Measurements from ENCODE around the gene CHD2. TPM values are rescaled to one million over a fixed set of nuclear protein-coding genes. Genes with fewer than 3 reads are reported as not detected.
A peak's percentile ranks its signal among the peaks of the same experiment; 100 is the strongest.

Gene CHD2
- total RNA-seq, 1 experiment from 2014 or later = 129 TPM

- intact Hi-C loops (cut with micrococcal nuclease) = loop anchor here (2.0 kb wide), 1 partner anchor 18 kb away; no protein-coding TSS in a partner anchor
- ChIA-PET POLR2A (interaction anchor here (0.6 to 19.2 kb wide), 9 partner anchors 8 to 80 kb away, joined by 3 to 1025 read pairs (median 52); partner anchors contain the start of gene CHD2), CTCF (interaction anchor here (0.7 to 1.4 kb wide), 3 partner anchors 14 to 74 kb away, joined by 3 to 5 read pairs (median 4); no protein-coding TSS in a partner anchor)
- Mint-ChIP-seq H3K9me3 (ENCODE audit: unreplicated experiment) (no peaks in the 10 kb centered on the region), H3K27ac (ENCODE audit: low read depth, unreplicated experiment) (peak overlapping the region; percentile 98), H3K36me3 (ENCODE audit: insufficient read depth, unreplicated experiment) (peaks cover 92% of the 10 kb centered on the region), H3K27me3 (ENCODE audit: insufficient read depth, unreplicated experiment) (no peaks in the 10 kb centered on the region), H3K4me3 (ENCODE audit: unreplicated experiment) (peak overlapping the region; percentile 87), H3K4me1 (ENCODE audit: insufficient read depth, unreplicated experiment) (peaks cover 15% of the 10 kb centered on the region)
- no peak for TF ChIP-seq CTCF (IDR thresholded peaks at IDR 0.05; ENCODE audit: unreplicated experiment)
- DNase-seq (ENCODE audit: unreplicated experiment) = no peak
- no TSS peak for BruUV-seq (replicated peaks)
These were observed 13.3 kb upstream of the CHD2 start for GRCh38 chr15:92886815-92887214.

DNA sequence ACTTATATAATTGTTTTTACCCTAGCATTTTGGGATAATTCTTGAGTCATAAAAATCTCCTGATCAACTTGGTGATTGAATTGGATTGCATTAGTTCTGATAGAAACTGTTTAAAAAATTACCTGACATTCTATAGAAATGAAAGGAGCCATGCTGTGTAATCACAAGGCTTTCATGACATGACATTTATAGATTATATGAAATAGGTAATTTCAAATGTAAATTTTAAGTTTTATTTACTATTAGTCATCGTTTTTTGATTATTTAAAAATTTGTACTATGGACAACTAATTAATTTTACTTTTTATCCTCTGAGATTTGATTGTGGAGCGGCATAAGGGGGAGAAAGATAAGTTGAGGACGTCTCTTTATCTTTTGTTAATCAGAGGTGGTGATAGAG is 12.3 kb upstream of the CHD2 start:
- ChIA-PET POLR2A (interaction anchor here (3.5 to 19.2 kb wide), 6 partner anchors 17 to 81 kb away, joined by 22 to 1025 read pairs (median 155); partner anchors contain the start of gene CHD2), CTCF (interaction anchor here (1.4 to 1.8 kb wide), 3 partner anchors 14 to 80 kb away, joined by 3 to 8 read pairs (median 6); no protein-coding TSS in a partner anchor)

DNA sequence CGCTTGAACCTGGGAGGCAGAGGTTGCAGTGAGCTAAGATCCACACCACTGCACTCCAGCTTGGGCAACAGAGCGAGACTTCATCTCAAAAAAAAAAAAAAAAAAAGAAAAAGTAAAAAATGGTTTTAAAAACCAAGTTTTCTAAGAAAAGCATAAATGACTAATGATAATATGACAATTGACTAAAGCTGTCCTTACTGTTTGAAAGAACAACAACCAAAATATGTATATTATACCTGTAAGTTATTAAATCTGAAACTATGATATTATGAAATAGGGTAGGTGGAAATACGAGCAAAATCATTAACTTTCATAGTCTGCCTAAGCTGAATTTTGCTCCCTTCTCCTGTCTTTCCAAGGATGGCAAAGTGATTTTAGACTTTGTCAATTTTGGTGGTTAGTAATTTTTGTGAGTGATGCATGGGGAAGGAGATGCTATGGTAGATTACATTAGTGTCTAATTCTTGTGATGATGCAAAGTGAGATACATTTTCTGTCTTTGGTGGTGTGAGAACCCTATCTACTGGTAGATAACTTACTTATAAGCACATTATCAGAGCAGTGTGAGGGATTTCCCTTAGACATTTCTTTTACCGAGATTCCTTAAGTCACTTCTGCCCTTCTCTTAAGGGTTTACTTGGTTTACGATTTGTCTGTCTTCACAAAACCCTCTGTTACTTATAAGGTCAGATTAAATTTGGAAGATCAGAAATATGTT is 10.6 kb upstream of the CHD2 start:
- CTCF ChIA-PET = interaction anchor here (0.6 to 1.8 kb wide), 6 partner anchors 11 to 81 kb away, joined by 3 to 8 read pairs (median 5); partner anchors contain the start of gene CHD2
- Mint-ChIP-seq H3K4me3 (ENCODE audit: unreplicated experiment) (peak overlapping the region; percentile 36), H3K27me3 (ENCODE audit: insufficient read depth, unreplicated experiment) (no peaks in the 10 kb centered on the region), H3K9me3 (ENCODE audit: unreplicated experiment) (no peaks in the 10 kb centered on the region), H3K27ac (ENCODE audit: low read depth, unreplicated experiment) (no peak overlapping the region), H3K4me1 (ENCODE audit: insufficient read depth, unreplicated experiment) (peaks cover 13% of the 10 kb centered on the region), H3K36me3 (ENCODE audit: insufficient read depth, unreplicated experiment) (peaks cover 95% of the 10 kb centered on the region)
- TF ChIP-seq CTCF (IDR thresholded peaks at IDR 0.05; ENCODE audit: unreplicated experiment) = no peak
- POLR2A ChIA-PET = interaction anchor here (1.1 to 19.2 kb wide), 8 partner anchors 8 to 90 kb away, joined by 4 to 1025 read pairs (median 38); partner anchors contain the start of gene CHD2
- intact Hi-C loops (cut with micrococcal nuclease) = no loop called here
- no peak for DNase-seq (ENCODE audit: unreplicated experiment)
- no TSS peak for BruUV-seq (replicated peaks)

More for the DNA sequence above, 12.3 kb upstream of the CHD2 start:
- no TSS peak for BruUV-seq (replicated peaks)
- Mint-ChIP-seq H3K4me3 (ENCODE audit: unreplicated experiment) (peak overlapping the region; percentile 87), H3K9me3 (ENCODE audit: unreplicated experiment) (no peaks in the 10 kb centered on the region), H3K27me3 (ENCODE audit: insufficient read depth, unreplicated experiment) (no peaks in the 10 kb centered on the region), H3K27ac (ENCODE audit: low read depth, unreplicated experiment) (peak overlapping the region; percentile 98), H3K36me3 (ENCODE audit: insufficient read depth, unreplicated experiment) (peaks cover 92% of the 10 kb centered on the region), H3K4me1 (ENCODE audit: insufficient read depth, unreplicated experiment) (peaks cover 13% of the 10 kb centered on the region)
- DNase-seq (ENCODE audit: unreplicated experiment) = no peak
- intact Hi-C loops (cut with micrococcal nuclease) = loop anchor here (2.0 kb wide), 1 partner anchor 17 kb away; no protein-coding TSS in a partner anchor
- no peak for TF ChIP-seq CTCF (IDR thresholded peaks at IDR 0.05; ENCODE audit: unreplicated experiment)

GRCh38 chr15:92891533-92892200 is 8.5 kb upstream of the CHD2 start:
- no peak for DNase-seq (ENCODE audit: unreplicated experiment)
- BruUV-seq (replicated peaks) = no TSS peak
- Mint-ChIP-seq H3K36me3 (ENCODE audit: insufficient read depth, unreplicated experiment) (peaks cover 94% of the 10 kb centered on the region), H3K4me3 (ENCODE audit: unreplicated experiment) (no peak overlapping the region), H3K9me3 (ENCODE audit: unreplicated experiment) (no peaks in the 10 kb centered on the region), H3K4me1 (ENCODE audit: insufficient read depth, unreplicated experiment) (peaks cover 19% of the 10 kb centered on the region), H3K27me3 (ENCODE audit: insufficient read depth, unreplicated experiment) (no peaks in the 10 kb centered on the region), H3K27ac (ENCODE audit: low read depth, unreplicated experiment) (no peak overlapping the region)
- ChIA-PET POLR2A (interaction anchor here (0.7 to 19.2 kb wide), 9 partner anchors 7 to 85 kb away, joined by 3 to 1025 read pairs (median 5); partner anchors contain the start of gene CHD2), CTCF (no interaction called here)
- intact Hi-C loops (cut with micrococcal nuclease) = no loop called here
- no peak for TF ChIP-seq CTCF (IDR thresholded peaks at IDR 0.05; ENCODE audit: unreplicated experiment)

Measured in MCF 10A (cell line).